ENCODE data around the gene HPSE2.

- TF ChIP-seq CTCF (conservative IDR thresholded peaks at IDR 0.05) (no peak), ZFX (IDR thresholded peaks at IDR 0.05) (no peak)
Observed at GRCh38 chr10:98410759-98411158, 824.9 kb downstream of the HPSE2 start.

All from C4-2B (cell line).